ENCODE data around the gene AUTS2. TPM values are rescaled to one million over a fixed set of nuclear protein-coding genes. Genes with fewer than 3 reads are reported as not detected.

Gene AUTS2
- total and polyA plus RNA-seq, 10 of the 15 experiments (the other 5 are each of a cell fraction or from before 2014, with no cell fraction given): 6.4 to 55.6 (median 21.6) TPM

GRCh38 chr7:70710011-70710480 is 1111.8 kb downstream of the AUTS2 start (continued):
- peak in 1 of 2 experiments; percentile 31; a peak in 1 of 4 replicates for TF ChIP-seq BHLHE40 (IDR thresholded peaks at IDR 0.05; ENCODE audit: borderline replicate concordance in 1 of 2, low read depth in 2 of 2, low read length in 1 of 2)
- peak; percentile 55; the same call in 1 of the 2 replicates for TF ChIP-seq ZNF24 (IDR thresholded peaks at IDR 0.05)
- TF ChIP-seq SKIL (IDR thresholded peaks at IDR 0.05; ENCODE audit: low read depth, poor library complexity, severe bottlenecking): peak; percentile 27
- TF ChIP-seq ATF7 (IDR thresholded peaks at IDR 0.05; ENCODE audit: low read depth): peak; percentile 53; the same call in 1 of the 2 replicates
- TF ChIP-seq PBX3 (IDR thresholded peaks at IDR 0.05; ENCODE audit: insufficient replicate concordance, low read depth, low read length): peak; percentile 83
- TF ChIP-seq MTA3 (IDR thresholded peaks at IDR 0.05; ENCODE audit: borderline replicate concordance, low read length): no peak
- 0 out of 2 replicates have a peak, but pooled peaks have one; percentile 33 for TF ChIP-seq DPF2 (IDR thresholded peaks at IDR 0.05)
- peak; percentile 63; the same call in 1 of the 2 replicates for TF ChIP-seq MTA2 (IDR thresholded peaks at IDR 0.05; ENCODE audit: low read depth)
- TF ChIP-seq POU2F2 (IDR thresholded peaks at IDR 0.05; ENCODE audit: borderline replicate concordance, low read depth, low read length): 0 out of 3 replicates have a peak, but pooled peaks have one; percentile 9
- 0 out of 2 replicates have a peak, but pooled peaks have one; percentile 9 for TF ChIP-seq SPI1 (IDR thresholded peaks at IDR 0.05; ENCODE audit: borderline replicate concordance, insufficient read depth, low read depth, low read length)
- peak; percentile 28; the same call in 1 of the 2 replicates for TF ChIP-seq JUNB (IDR thresholded peaks at IDR 0.05)
- peak; percentile 88 for TF ChIP-seq PKNOX1 (IDR thresholded peaks at IDR 0.05)

Measured in GM12878 (cell line).